ENCODE measurements around the gene THEMIS.
"Not testable (repeated sequence)": the region's sequence is repeated elsewhere in the genome, so short reads cannot be mapped to it uniquely, and the experiment has no call there.

THEMIS gene, protein sequence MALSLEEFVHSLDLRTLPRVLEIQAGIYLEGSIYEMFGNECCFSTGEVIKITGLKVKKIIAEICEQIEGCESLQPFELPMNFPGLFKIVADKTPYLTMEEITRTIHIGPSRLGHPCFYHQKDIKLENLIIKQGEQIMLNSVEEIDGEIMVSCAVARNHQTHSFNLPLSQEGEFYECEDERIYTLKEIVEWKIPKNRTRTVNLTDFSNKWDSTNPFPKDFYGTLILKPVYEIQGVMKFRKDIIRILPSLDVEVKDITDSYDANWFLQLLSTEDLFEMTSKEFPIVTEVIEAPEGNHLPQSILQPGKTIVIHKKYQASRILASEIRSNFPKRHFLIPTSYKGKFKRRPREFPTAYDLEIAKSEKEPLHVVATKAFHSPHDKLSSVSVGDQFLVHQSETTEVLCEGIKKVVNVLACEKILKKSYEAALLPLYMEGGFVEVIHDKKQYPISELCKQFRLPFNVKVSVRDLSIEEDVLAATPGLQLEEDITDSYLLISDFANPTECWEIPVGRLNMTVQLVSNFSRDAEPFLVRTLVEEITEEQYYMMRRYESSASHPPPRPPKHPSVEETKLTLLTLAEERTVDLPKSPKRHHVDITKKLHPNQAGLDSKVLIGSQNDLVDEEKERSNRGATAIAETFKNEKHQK

DNA sequence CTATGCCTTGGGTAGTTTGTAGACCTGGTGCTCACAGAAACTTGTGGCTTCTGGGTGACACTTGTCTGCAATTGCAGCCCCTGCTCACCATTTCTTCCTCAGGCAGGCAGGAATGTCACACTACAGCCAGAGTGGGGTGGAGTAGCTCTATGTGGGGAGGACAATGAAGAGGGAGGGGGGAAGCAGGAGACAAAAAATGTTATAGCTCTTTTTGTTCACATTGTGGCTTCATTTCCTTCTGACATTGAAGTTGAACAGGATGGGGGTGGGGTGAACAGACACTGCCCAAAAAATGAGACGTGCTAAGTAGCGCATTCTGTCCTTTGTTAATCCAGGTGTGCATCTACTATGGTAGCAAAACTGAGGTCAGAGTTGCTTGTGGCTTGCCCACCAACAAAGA, at the start of gene THEMIS:
TSS of gene THEMIS (minus strand) at position 124 of the 400 bp plus-strand sequence. CDS start 126 bp downstream, outside the sequence.
- DNase-seq = no peak

DNA sequence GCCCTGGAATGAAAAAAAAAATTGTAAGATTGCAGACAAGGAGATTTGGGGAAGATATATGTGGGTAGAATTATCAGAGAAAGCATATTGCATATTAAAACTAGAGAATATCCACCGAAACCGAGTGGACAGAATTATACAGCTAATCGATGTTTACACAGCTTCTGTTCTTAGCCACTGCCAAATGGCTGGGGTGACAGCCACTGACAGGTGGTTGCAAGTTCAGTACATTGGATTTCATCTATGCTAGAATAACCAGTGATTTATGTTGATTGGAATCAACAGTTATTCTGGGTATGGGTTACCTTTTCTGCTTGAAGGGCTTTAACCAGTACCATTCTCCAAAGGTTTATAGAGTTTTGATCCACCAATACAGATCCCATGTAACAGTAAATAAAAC, 48.4 kb upstream of the THEMIS start:
- DNase-seq = no peak

DNA sequence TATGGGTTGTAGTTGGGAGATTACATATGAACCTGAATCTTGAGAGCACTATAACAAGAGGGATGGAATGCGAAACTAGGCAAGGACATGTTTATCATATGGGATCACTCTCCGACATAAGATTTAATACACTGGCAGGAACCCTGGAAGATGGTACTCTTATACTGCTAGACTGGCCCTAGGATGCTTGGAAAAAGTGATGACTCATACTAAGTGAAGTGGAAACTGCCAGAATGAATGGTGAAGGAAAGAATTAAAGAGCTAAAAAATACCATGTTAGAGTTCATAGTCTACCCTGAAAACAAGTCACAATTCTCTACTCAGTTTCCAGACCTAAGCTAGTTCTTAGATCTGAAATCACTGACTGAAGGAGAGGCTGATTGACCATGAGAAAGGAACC, 45.5 kb upstream of the THEMIS start:
- no peak for DNase-seq

DNA sequence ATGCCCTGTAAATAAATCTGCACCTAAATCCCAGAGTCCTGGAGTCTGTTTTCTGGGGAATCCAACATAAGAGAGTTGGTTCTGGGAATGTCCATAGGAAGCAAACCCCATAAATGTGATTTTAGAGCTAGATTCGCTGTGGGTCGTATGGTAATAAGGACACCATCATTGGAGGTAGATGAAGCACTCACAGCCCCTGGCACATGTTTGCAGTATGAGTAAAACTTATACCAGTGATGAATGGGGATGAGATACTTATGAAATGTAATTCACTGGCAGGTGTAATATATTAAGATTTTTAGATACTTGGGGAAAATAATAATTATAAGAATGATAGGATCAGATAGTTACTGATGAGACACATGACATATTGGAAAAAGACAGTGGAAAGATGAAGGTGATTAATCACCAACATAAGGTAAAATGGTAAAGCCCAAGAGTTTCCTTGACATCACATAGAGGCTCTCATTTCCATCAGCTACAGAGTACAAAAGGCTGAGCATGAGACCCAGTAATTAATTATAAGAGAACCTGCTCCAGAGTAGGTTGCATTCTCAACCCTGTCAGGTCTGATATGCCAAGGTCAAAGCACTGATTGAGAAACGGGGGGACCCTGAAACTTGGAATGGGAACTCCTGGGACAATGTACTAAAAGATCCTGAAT, 44.7 kb upstream of the THEMIS start:
- DNase-seq = no peak

DNA sequence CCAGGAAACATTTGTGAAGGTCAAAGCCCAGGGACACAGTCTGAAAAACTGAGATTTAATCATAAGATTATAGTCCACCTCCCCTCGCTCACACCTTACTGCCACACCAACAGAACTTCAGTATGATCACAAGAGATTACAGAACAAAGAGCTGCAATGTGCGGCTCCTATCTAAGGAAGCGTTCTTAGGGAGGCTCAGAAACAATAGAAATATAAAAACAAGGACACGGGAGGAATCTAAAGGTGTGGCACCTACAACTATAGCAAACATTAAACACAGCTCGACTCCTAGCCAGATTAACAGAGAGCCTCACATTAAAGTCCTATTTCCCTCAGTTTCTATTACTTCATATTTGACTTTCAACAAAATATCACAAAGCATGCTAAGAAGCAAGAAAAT, 40.4 kb upstream of the THEMIS start:
- DNase-seq = no peak

DNA sequence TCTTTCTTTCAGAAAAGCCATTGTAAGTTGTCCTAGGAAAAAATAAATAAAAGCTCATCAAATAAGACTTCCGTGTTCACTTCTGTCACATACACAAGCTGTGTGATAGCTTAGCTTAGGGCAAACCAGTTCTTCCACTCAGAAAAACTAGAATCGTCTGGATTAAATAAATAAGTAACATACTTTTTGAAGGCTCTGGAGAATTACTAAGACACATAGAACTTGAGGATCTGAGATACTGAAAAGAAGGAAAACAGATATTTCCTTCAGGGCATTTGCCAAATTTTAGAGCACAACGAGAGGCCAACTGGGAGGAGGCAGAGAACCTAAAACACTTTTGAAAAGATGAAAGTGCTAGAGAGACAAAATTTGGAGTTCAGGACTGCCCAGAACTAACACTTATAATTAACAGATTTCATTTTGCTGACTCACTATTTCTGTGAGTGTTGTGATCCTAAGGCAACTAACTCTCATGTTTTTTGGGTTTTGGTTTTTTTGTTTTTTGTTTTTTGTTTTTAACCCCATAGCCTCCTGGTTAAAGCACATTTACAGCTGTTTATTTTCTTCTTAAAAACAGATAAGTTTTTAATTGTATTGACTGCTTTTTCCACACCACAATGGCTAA, 38.7 kb upstream of the THEMIS start:
- no peak for DNase-seq

DNA sequence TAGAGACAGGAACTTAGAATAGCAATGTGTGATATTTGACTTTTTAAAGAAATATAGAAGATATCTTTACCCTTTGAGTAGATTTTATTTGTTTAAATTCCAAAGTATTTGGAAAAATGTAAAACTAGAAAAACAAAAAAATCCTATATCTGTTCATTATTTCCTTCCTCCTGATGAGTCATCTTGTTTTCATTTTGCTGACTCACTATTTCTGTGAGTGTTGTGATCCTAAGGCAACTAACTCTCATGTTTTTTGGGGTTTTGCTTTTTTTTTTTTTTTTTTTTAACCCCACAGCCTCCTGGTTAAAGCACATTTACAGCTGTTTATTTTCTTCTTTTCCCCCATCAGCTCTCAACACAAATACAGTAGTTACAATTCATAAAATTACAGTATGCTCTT, 37.8 kb upstream of the THEMIS start:
- no peak for DNase-seq

DNA sequence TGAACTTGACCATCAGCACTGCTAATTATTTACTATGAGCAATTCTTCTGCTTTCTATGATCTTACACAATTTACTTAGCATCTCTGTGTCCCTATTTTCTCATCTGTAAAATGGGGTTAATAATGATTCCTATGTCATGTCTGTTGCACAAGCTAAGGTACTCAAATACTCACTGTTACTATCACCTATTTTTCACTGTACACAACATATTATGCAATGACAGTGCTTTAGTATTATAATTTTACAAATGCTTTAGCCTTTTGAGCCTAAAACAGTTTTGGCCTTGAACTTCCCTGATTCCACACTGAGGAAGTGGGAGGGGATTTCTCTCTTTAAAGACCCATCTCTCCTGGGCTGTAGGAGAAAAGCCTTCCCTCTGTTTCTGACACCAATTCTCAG, 36.9 kb upstream of the THEMIS start:
- no peak for DNase-seq

DNA sequence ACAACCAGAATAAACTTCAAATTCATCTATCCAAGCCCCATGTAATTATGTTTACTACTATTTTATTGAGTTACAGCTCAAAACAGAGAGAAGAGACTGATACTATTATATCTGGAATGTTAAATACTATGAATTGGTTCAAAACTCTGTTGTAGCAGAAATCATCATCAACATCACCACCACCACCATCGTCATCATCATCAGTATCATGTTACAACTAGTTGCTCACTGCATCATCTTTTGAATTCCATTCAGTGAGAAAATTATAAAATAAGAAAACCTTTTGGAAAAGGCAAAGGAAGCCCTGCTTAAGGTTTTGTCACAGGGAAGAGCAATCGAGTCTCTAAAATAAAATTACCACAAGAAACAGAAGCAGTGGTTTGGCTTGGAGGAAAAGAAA, 36.2 kb upstream of the THEMIS start:
- no peak for DNase-seq

DNA sequence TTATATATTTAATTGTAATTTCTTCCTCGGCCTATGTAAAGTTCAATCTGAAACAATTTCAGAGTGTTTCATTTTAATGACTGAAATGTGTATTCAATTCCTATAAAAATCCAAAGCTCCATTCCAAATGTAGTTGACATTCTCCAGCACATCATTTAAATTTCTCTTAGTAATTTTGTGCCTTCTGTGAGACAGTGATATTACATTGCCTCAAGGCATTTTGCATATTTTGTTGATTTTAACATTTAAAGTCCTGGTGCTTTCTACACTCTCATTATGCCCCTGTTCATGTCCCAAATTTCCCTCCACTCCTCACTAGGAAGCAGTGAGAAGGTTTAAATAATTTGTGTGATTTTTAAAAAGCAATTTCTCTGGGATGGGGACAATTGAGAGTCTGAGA, 34.1 kb upstream of the THEMIS start:
- no peak for DNase-seq

DNA sequence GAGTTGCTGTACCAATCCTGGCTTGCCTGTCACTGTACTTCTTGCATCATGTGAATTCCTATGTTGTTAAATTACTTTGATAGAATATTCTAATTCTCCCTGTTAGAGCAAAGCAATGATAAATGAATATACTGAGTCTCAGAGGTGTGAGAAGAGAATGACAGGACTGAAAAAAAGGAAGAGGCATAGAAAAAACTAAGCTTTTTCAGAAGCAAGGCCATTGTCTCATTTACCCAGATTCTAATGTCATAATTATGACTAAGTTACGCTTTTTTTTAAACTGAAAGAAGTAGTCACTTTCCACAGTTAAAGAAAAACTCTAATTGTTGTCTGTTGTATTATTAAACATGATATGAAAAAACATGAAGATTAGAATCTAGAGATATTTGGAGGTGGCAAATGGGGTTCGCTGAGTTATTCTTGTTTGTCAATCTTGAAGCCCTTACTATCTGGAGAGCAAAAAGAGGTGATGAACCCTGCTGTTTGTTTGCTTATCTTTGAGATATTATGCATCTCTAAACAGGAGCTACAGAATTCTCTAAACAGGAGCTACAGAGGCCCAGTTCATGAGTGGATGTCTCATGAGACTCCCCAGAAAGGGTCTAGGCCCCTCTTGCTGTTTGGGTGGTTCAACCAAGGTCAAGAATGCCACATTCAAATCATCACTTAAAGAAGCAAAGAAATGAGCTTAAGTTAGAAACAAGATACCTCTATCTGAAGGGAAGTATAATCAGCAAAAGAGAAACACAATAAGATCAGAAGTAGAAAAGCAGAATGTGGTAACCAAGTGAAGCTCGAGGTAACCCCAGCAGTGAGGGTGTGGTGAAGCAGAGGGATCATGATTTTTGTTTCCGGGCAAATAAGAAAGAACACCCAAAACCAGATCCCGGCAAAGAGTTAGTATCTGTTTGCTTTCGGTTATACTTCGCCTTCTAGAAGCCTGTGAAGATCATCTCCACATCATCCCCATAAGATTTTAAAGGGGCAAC, 33.3 kb upstream of the THEMIS start:
- DNase-seq = no peak

DNA sequence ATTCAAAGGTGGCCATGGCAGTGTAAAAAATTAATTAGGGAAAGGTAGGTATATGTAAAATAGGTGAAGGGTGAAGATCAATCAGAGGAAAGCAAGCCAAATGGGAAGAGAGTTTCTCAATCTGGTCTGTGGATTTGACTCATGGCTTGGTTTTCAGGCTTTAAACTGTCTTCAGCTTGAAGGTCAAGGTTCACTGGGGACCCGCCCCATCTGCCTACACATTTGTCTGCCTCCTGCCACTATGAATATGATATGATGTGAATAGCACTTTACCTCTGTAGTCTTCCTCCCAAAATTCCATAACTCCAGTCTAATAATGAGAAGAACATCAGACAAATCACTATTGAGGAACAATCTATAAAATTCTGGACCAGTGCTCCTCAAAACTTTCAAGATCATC, 32.3 kb upstream of the THEMIS start:
- no peak for DNase-seq

DNA sequence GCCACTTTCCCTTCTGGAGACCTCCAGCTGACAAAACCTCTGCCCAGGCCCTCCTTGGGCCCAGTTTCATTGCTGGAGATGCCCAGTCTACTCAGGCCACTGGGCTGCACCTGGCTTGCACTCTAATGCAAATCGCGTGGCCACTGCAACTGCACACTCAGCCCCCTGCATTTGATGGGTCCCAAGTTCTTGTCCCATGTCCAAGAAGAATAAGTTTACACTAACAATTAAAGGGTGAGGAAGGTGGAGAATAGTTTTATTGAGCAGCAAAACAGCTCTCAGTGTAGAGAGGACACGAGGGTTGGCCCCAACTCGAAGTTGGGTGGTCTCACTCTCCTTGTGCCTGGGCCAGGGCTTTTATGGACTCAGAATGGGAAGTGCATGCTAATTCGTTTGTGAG, 31.9 kb upstream of the THEMIS start:
- no peak for DNase-seq

DNA sequence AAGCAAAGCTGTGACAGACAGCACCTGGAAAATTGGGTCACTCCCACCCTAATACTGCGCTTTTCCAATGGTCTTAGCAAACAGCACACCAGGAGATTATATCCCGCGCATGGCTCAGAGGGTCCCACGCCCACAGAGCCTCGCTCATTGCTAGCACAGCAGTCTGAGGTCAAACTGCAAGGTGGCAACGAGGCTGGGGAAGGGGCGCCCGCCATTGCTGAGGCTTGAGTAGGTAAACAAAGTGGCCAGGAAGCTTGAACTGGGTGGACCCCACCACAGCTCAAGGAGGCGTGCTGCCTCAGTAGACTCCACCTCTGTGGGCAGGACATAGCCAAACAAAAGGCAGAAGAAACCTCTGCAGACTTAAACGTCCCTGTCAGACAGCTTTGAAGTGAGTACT, 25.6 kb upstream of the THEMIS start:
- DNase-seq = not testable (repeated sequence)

DNA sequence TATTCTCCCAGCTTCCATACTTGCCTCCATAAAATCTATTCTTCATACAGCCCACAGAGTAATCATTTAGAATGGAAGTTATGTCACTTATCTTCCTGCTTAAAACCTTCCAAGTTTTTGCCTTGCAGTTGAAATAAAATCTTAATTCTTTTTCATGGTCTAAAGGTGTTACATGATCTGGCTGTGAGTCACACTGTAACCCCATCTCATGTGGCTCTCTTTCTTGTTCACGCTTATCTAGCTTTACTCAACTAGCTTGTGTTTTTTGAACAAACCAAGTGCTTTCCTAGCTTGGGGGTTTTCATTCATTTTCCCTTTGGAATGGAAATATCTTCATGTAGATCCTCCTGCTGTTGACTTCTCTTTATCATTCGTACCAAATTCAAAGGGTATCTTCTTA, 23.6 kb upstream of the THEMIS start:
- DNase-seq = no peak

DNA sequence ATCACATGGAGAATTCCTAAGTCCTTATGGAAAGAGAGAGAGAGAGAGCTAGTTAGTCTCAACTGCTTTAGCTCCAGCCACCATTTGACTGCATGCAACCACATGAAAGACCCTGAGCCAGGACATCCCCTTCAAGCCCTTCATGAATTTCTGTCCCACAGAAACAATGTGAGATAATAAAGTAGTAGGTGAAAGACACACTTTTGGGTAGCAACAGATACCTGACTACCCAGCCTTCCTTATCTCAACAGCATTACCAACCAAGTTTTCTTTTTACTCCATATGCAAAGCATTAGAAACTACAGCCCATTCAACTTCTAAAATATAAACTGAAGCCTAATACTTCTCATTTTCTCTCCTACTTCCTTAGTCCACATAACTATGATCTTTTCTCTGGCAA, 23.2 kb upstream of the THEMIS start:
- DNase-seq = no peak

DNA sequence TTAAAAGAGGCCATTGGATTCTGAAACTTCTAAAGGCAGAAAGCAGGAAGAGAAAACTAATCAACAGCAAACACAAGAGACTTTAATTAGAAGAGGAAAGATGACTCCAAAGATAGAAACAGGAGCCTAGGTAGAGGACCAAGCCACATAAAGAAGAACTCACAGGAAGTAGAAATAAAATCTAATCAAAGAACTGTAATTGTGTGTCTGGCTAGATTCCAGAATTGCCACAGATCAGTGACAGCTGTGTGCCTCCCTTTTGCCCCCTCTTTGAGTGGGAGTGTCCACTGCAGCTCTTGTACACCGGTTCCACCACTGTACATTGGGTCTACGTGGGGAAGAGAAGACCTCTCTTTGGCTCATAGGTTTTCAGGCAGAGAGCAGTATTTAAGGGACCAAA, 22.3 kb upstream of the THEMIS start:
- DNase-seq = no peak

DNA sequence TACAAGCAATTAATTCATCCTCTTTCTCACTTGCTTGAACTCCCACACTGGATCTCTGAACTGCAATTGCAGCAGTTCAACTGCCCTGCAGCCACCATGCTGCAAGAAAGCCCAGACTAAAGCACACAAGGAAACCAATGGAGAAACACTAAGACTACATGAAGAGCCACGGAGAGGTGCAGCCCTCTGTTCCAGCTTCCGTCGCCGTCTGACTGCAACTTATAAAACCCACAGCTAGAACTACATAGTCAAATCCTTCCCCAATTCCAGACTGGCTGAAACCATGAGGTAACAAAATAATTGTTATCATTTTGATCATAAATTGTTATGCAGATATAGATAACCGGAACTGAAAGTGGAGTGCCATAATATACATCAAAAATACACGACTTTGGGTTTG, 21.1 kb upstream of the THEMIS start:
- DNase-seq = no peak

DNA sequence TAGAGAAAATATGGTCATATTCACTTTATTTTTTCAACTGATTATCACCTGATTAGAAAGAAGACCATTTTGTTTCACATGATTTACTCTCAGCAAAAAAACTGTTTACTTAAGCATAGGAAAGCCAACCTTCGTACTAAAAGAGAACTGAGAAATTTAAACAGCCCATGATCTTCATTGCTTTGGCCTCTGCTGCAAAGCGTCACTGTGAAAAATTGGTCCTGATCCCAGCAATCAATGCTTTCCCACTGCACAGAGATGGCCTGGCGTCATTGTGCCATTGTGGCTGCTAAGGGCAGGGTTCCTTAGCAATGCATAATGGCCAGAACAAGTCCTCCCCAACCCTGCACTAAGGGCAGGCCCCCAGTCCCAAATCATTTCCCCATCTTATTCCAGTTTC, 19.9 kb upstream of the THEMIS start:
- DNase-seq = peak; percentile 34

DNA sequence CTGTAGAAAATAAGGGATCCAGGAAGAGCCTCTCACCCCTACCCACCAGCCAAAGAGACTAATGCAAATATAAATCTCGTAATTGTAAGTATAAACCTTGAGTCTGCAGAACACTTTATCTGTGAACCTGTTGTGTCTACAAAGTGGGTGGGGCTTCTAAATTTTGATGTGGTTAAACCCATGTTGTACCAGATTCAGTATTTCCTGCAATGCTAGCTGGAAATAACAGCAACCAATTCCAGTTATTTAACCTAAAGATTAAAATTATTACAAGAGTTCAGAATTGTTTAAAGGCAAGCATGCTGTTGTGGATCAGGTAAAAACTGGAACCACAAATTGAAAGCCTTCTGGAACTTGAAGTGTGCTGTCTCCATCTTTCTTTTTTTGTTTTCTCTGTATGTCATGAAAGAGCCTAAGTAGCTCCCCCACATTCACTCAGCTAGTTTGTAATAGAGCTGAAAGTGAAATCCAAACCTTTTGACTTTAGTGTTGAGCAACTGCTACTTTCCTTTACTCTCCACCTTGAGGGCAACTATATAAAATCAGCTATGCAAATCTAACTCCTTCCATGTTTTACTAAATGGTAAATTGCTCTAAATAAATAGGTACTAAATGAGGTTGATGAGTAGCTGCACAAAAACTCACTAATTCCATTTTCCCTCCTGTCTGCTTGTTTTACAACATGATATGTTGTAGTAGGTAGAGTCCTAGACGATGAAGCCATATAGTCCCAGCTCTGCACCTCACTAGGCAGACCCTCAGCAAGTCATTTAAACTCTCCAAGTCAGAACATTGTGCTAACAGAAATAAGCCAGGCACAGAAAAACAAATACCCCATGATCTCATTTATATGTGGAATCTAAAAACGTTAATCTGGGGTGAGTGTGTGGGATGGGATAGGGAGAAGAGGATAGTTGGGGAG, 17.9 kb upstream of the THEMIS start:
- DNase-seq = no peak

DNA sequence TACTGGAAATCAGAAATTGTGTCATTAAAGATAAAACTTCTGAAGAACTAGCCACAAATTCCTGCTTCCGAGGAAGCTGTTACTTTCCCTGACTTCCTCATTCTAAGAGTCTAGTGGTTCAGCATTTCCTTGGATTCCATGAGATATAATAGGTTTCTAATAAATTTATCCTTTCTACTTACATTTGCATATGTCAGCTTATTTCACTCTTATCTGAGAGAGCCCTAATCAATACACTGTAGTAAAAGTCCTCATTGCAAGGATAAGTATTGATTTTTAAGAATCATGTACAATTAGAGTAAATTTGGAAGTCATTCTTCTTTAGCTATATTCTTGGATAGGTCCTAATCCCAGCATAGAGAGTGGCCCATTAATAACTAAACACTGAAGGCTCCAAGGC, 16.9 kb upstream of the THEMIS start:
- DNase-seq = no peak
